K562 (cell line): ENCODE results near the gene GSTA2. TPM values are rescaled to one million over a fixed set of nuclear protein-coding genes. Genes with fewer than 3 reads are reported as not detected.

Source experiments
- ATAC-seq: fragments of 200-7000 bp; cut with Tn5 transposase; 3 replicates; pipeline ENCODE4 v1.9.1; 2020; ENCODE audit warnings: moderate library complexity
- BruUV-seq: library from RNA; stranded (reverse); fragments of 400-500 nt; replicated peaks from 2 replicates; lab custom pipeline; 2021; lab: Mats Ljungman, UMichigan
- CTCF ChIA-PET: fragments of 300-600 bp; formaldehyde crosslinking; extraction: SDS; loops from one replicate; lab custom pipeline; 2021; ENCODE audit warnings: low intra/inter-chr PET ratio; lab: Yijun Ruan, JAX
- POLR2A ChIA-PET: fragments of 300-600, 350-650 bp; sonication (Branson Sonifier 250); formaldehyde crosslinking; extraction: SDS; loops from one replicate; lab custom pipeline; 2021; ENCODE audit warnings: antibody characterized with exemption, inconsistent platforms; lab: Yijun Ruan, JAX
- DNase-seq, 4 experiments: peaks; one replicate each; pipeline versions ENCODE4 v3.0.0 to v3.0.0-alpha.2; 2011 to 2018; ENCODE audit warnings: low spot score in 3 of 4, mixed read lengths in 3 of 4; ENCODE audit errors: extremely low read depth in 1 of 4
- FAIRE-seq: peaks from 2 replicates; lab custom pipeline; 2011; peaks lifted over from hg19 to GRCh38; lab: Jason Lieb, UNC
- H2AFZ ChIP-seq: 2 replicates; pipeline ENCODE4 v1.6.0; 2011; ENCODE audit warnings: low read depth, low read length, control low read depth, inconsistent platforms
- H3K27ac ChIP-seq: fragments of 200-600 bp; 3 replicates; pipeline ENCODE4 v1.8.0; 2011; ENCODE audit warnings: low read depth, mild to moderate bottlenecking, control low read depth, inconsistent platforms, low read length, moderate library complexity, mixed read lengths; ENCODE audit errors: extremely low read depth
- H3K27me3 ChIP-seq, 2 experiments: fragments of 300-600 bp in 1 of 2; 2 replicates in 1 of 2; 3 replicates in 1 of 2; pipeline versions ENCODE4 v1.6.0 to v1.8.0; 2011; ENCODE audit warnings: inconsistent platforms in 2 of 2, low read length in 2 of 2, mild to moderate bottlenecking in 1 of 2, mixed read lengths in 1 of 2, moderate library complexity in 1 of 2; ENCODE audit not compliant: control insufficient read depth in 2 of 2, insufficient read depth in 2 of 2
- H3K36me3 ChIP-seq: fragments of 300-600 bp; 3 replicates; pipeline ENCODE4 v1.8.0; 2011; ENCODE audit warnings: mild to moderate bottlenecking, low read length, inconsistent platforms; ENCODE audit not compliant: control insufficient read depth, insufficient read depth
- H3K4me1 ChIP-seq, 2 experiments: fragments of 200-600 bp in 1 of 2; replicated peaks in 1 of 2; 2 replicates in 1 of 2; 3 replicates in 1 of 2; pipeline versions ENCODE4 v1.5.1 to v1.8.0; 2011; ENCODE audit warnings: inconsistent platforms in 2 of 2, low read length in 2 of 2, mild to moderate bottlenecking in 1 of 2, mixed read lengths in 1 of 2, moderate library complexity in 1 of 2; ENCODE audit not compliant: control insufficient read depth in 2 of 2, insufficient read depth in 2 of 2
- H3K4me2 ChIP-seq: 2 replicates; pipeline ENCODE4 v1.6.1; 2011; ENCODE audit warnings: low read length, control low read depth, inconsistent platforms, mixed read lengths; ENCODE audit not compliant: insufficient read depth
- H3K4me3 ChIP-seq: fragments of 200-600 bp; sonication (generic), shearing (Covaris generic); 2 replicates; pipeline ENCODE4 v1.5.1; 2016; ENCODE audit warnings: control low read depth, inconsistent platforms
- H3K79me2 ChIP-seq: fragments of 200-600 bp; 3 replicates; pipeline ENCODE4 v1.8.0; 2011; ENCODE audit warnings: low read length, inconsistent platforms; ENCODE audit not compliant: control insufficient read depth, insufficient read depth
- H3K9ac ChIP-seq, 2 experiments: 2 replicates each; pipeline versions ENCODE4 v1.6.0 to v1.6.1; 2011; ENCODE audit warnings: low read depth in 2 of 2, low read length in 2 of 2, control low read depth in 1 of 2, inconsistent platforms in 1 of 2, mild to moderate bottlenecking in 1 of 2, mixed read lengths in 1 of 2; ENCODE audit not compliant: insufficient read depth in 1 of 2
- H3K9me1 ChIP-seq: one replicate; pipeline ENCODE4 v1.6.0; 2011; ENCODE audit warnings: inconsistent platforms, mild to moderate bottlenecking, low read length, moderate library complexity; ENCODE audit not compliant: control insufficient read depth, insufficient read depth
- H3K9me3 ChIP-seq: replicated peaks from 2 replicates; pipeline ENCODE4 v1.5.1; 2011; ENCODE audit warnings: low read depth, low read length, inconsistent platforms; ENCODE audit not compliant: control insufficient read depth, insufficient read depth
- H4K20me1 ChIP-seq: replicated peaks from 2 replicates; pipeline ENCODE4 v1.6.1; 2011; ENCODE audit warnings: low read length, inconsistent platforms, mixed read lengths; ENCODE audit not compliant: control insufficient read depth, insufficient read depth
- ARID2 ChIP-seq: fragments of 450-650 bp; IDR thresholded peaks from 2 replicates; pipeline ENCODE4 v1.6.1; 2017; ENCODE audit warnings: antibody characterized with exemption, mild to moderate bottlenecking
- ARNT ChIP-seq, 2 experiments: fragments of 450-650 bp; IDR thresholded peaks; 2 replicates each; pipeline ENCODE4 v1.6.1; 2016; ENCODE audit warnings: mild to moderate bottlenecking in 1 of 2
- BHLHE40 ChIP-seq: IDR thresholded peaks from 2 replicates; pipeline ENCODE4 v1.6.1; 2011; ENCODE audit warnings: low read length, improper control_type of control experiment
- FOS ChIP-seq: IDR thresholded peaks from 3 replicates; pipeline ENCODE4 v1.6.1; 2011; ENCODE audit not compliant: insufficient read length; ENCODE audit errors: extremely low read depth
- HDAC1 ChIP-seq, 2 experiments: fragments of 450-650 bp; IDR thresholded peaks; 2 replicates each; pipeline ENCODE4 v1.6.1; 2016 to 2017; ENCODE audit warnings: inconsistent platforms in 1 of 2, mild to moderate bottlenecking in 1 of 2, moderate library complexity in 1 of 2
- HEY1 ChIP-seq: fragments of 250-450 bp; sonication (Bioruptor Pico); IDR thresholded peaks from 2 replicates; pipeline ENCODE4 v1.5.0; 2020; ENCODE audit warnings: mild to moderate bottlenecking, moderate library complexity, borderline replicate concordance
- NFRKB ChIP-seq: fragments of 450-650 bp; IDR thresholded peaks from 2 replicates; pipeline ENCODE4 v1.6.1; 2016; ENCODE audit warnings: low read depth
- NR3C1 ChIP-seq: sonication (generic); formaldehyde crosslinking; IDR thresholded peaks from 2 replicates; pipeline ENCODE4 v1.8.1; 2022; ENCODE audit warnings: missing genetic modification reagents
- ZFPM2 ChIP-seq: fragments of 250-450 bp; sonication (Bioruptor Pico); IDR thresholded peaks from 2 replicates; pipeline ENCODE4 v1.5.1; 2022; ENCODE audit warnings: mild to moderate bottlenecking
- ZNF121 ChIP-seq: sonication (generic); formaldehyde crosslinking; conservative IDR thresholded peaks from 2 replicates; pipeline ENCODE4 v1.8.0; 2022; ENCODE audit warnings: missing genetic modification reagents
- ZNF41 ChIP-seq: fragments of 250-450 bp; sonication (Bioruptor Pico); conservative IDR thresholded peaks from 2 replicates; pipeline ENCODE4 v1.4.0; 2020; ENCODE audit warnings: mild to moderate bottlenecking
- WGBS: fragments of 100-300 bp; shearing (Covaris generic); methylation state at CpG from one replicate; pipeline ENCODE4 v1.1.6; 2016; ENCODE audit warnings: low coverage, mixed read lengths; ENCODE audit not compliant: insufficient coverage; ENCODE audit errors: missing lambda C conversion rate; 5-methylcytosine and 5-hydroxymethylcytosine counted together
- in situ Hi-C: fragments of 300-500 bp; cut with MboI; formaldehyde crosslinking; loops from 4 replicates; pipeline ENCODE4 v1.15.0; 2018; ENCODE audit warnings: inconsistent platforms, mixed read lengths
- intact Hi-C: fragments of 100-400 bp; cut with micrococcal nuclease; formaldehyde crosslinking; loops from 2 replicates; pipeline ENCODE4 v1.14.2; 2022
- polyA plus RNA-seq, 8 experiments: library from polyadenylated mRNA; depleted of rRNA in 4 of 8; stranded (reverse) in 5 of 8; unstranded in 3 of 8; fragments of >200 nt; fragmentation: Nextera tagmentation in 2 of 8; fragmentation: Illumina TruSeq in 1 of 8; extraction: Ambion mirVana in 2 of 8; extraction: Trizol in 1 of 8; gene quantifications; 2 replicates each; pipeline versions ENCODE4 v1.2.1 to v1.2.3, GENCODE V29; 2011 to 2014; ENCODE audit warnings: inconsistent platforms in 1 of 8, missing spikeins in 1 of 8
- total RNA-seq, 7 experiments: library from RNA; depleted of rRNA in 6 of 7; stranded (reverse); fragments of >200 nt in 6 of 7; fragmentation: Illumina TruSeq in 2 of 7; extraction: Trizol in 2 of 7; gene quantifications; 2 replicates each; pipeline versions ENCODE4 v1.2.1 to v1.2.3, GENCODE V29; 2011 to 2021; ENCODE audit warnings: low replicate concordance in 1 of 7

GSTA2 gene
- total and polyA plus RNA-seq, 9 of the 15 experiments (the other 6 are each of a cell fraction or from before 2014, with no cell fraction given) = 0.11 to 0.24 (median 0.14) TPM; not detected in 3

GRCh38 chr6:52726193-52726542, 37.1 kb downstream of the GSTA2 start:
- peaks cover 14 to 32% of the 10 kb centered on the region in 2 experiments for H3K4me1 ChIP-seq
- no peaks in the 10 kb centered on the region for H3K9me1 ChIP-seq
- peak overlapping the region; percentile 52; the same call in 1 of the 3 replicates for H3K27ac ChIP-seq
- TF ChIP-seq HDAC1 (IDR thresholded peaks at IDR 0.05) = no peak
- TF ChIP-seq ARID2 = no peak
- no peak for TF ChIP-seq FOS
- no peak for TF ChIP-seq BHLHE40
- TF ChIP-seq ZNF41 (CRISPR knock-in tag) = no peak
- no peak for TF ChIP-seq ZNF121
- no peak for TF ChIP-seq HEY1 (CRISPR knock-in tag)
- no peak for TF ChIP-seq ZFPM2 (CRISPR knock-in tag)
- TF ChIP-seq NFRKB = no peak
- no peak for TF ChIP-seq NR3C1 (CRISPR knock-in tag)
- no peak for TF ChIP-seq ARNT (IDR thresholded peaks at IDR 0.05)
- POLR2A ChIA-PET = no interaction called here
- CTCF ChIA-PET = no interaction called here
- H3K4me2 ChIP-seq = no peak overlapping the region
- no peak for ATAC-seq
- intact Hi-C loops (loop anchor here (10.0 kb wide), 1 partner anchor 269 kb away; the partner anchor contains the start of gene GSTA4), in situ Hi-C loops (loop anchor here (10.0 kb wide), 1 partner anchor 329 kb away; no protein-coding TSS in a partner anchor)
- H2AFZ ChIP-seq = peak overlapping the region; percentile 88
- H3K4me3 ChIP-seq = no peak overlapping the region
- no peaks in the 10 kb centered on the region for H4K20me1 ChIP-seq
- no peaks in the 10 kb centered on the region for H3K27me3 ChIP-seq
- FAIRE-seq = no peak
- BruUV-seq = no TSS peak
- H3K79me2 ChIP-seq = no peaks in the 10 kb centered on the region
- H3K9me3 ChIP-seq = no peaks in the 10 kb centered on the region
- WGBS = 41% methylated on average over 2 of the region's 2 CpGs
- H3K36me3 ChIP-seq = no peaks in the 10 kb centered on the region
- no peak overlapping the region for H3K9ac ChIP-seq
- DNase-seq = no peak
